NCI-H226 (cell line): ENCODE measurements around the gene BRD1.
A peak's percentile ranks its signal among the peaks of the same experiment; 100 is the strongest.
"Not testable (repeated sequence)": the region's sequence is repeated elsewhere in the genome, so short reads cannot be mapped to it uniquely, and the experiment has no call there.

Experiments used
- DNase-seq: peaks from one replicate; pipeline ENCODE4 v3.0.0-alpha.2; 2015

Gene BRD1

GRCh38 chr22:49825944-49826602 lies 1.6 kb downstream of the BRD1 start:
- DNase-seq, result no peak

- peak; percentile 39 for DNase-seq
Observed at GRCh38 chr22:49825436-49825835, 2.2 kb downstream of the BRD1 start.

DNA sequence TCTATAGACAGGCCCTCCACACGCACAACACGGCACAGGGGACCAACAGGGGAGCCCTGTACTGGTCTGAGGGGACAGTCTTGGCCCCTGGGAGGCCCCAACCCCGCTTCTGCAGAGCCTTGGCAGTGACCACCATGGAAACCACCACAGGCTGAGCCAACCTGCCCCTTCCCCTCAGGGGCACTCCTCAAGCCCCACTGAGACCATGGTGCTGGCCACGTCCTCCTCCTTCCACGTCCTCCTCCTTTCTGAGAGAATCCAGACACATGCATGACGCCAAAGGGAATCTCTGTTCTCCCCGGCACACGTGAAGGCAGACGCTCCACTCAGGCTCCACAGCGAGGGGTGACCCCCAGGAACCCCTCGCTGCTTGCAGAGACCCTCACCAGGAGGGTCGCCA lies 2.7 kb downstream of the BRD1 start:
- DNase-seq, result no peak

GRCh38 chr22:49824185-49824925 lies 3.3 kb downstream of the BRD1 start:
- DNase-seq, result no peak

GRCh38 chr22:49823289-49824045 lies 4.2 kb downstream of the BRD1 start:
- no peak for DNase-seq

GRCh38 chr22:49821741-49822140 lies 5.9 kb downstream of the BRD1 start:
- DNase-seq, result not testable (repeated sequence)

DNA sequence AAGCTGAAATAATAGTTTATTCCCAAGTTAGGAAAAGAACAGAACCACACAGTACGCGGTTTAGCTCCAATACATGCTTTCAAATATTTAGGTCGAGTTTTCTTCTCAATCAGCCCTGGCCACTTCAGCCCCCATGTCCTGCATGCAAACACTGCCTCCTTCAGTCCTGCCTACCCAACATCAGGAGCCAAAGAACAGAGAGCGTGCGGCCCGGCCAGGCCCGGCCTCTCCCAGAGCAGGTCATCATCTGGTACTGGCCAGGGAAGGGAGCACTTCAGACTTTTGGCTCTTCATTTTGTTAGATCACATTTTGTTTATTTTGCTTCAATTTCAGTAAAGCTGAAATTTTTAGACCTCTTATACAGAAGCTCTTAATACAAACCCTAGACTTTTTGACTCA lies 6.7 kb downstream of the BRD1 start:
- DNase-seq, result no peak

DNA sequence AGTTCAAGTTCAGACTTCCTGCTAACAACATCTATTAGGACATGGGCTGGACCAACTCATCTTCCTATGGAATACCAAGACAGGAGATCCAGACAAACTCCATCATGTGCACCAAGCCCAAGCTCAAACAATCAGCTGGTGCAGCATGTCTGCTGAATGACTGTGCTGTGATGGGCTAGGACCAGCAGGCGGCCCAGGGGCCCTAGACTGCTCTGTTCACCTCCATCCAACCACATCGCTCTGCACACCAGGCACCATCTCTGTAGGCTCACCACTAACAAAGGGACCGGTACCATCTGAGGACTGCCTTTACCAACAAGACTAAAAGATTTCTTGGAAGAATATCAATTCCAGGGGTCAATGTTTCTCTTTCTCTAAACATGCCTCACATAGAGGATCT lies 10.3 kb downstream of the BRD1 start:
- no peak for DNase-seq

- no peak for DNase-seq
Observed at GRCh38 chr22:49815641-49816091, 12.0 kb downstream of the BRD1 start.

DNA sequence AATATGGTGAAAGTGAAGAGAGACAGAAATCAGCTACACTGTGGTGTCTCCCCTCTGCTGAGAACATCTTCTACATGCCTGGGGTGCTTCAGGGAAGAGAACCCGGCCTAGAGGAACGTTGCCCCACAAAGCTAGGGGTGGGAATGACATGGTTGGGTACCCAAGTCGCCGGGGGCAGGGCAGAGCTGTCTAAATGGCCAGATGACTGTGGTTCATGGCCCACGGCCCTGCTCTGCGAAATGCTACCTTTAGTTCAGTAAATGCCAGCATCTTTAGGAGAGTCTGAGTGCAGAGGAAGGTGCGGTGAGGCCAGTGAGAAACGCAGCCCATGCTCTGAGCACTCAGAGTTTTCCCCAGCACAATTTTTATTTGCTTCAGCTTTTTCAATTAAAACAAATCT lies 12.8 kb downstream of the BRD1 start:
- DNase-seq, result no peak

- DNase-seq, result no peak
Observed at GRCh38 chr22:49814164-49814686, 13.4 kb downstream of the BRD1 start.

- no peak for DNase-seq
Observed at GRCh38 chr22:49812838-49813237, 14.8 kb downstream of the BRD1 start.

DNA sequence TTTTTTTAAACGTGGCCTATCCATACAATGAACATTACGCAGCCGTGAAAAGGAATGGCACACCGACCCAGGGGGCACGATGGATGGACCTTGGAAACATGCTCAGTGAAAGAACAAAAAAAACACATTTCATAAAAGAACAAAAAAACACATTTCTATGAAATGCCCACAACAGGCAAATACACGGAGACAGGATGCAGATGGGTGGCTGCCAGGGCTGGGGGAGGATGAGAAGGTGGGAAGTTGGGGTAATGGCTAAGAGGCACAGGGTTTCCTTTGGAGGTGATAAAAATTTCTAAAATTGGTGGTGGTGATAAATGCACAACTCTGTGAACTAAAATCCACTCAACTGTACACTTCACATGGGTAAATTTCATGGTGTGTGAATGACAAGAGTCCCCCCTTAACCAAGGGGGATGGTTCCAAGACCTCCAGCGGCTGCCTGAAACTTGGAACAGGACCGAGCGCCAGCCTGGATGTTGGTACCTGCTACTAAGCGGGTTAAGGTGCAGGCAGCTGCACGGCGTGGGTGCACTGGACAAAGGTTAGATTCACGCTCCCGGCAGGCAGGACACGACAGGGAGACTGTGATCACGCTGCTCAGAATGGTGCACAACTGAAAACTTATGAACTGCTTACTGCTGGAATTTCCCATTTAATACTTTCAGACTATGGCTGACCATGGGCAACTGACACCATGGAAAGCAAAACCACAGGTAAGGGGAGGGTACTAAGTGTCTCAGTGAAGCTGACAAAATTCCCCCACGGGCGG lies 16.5 kb downstream of the BRD1 start:
- no peak for DNase-seq

DNA sequence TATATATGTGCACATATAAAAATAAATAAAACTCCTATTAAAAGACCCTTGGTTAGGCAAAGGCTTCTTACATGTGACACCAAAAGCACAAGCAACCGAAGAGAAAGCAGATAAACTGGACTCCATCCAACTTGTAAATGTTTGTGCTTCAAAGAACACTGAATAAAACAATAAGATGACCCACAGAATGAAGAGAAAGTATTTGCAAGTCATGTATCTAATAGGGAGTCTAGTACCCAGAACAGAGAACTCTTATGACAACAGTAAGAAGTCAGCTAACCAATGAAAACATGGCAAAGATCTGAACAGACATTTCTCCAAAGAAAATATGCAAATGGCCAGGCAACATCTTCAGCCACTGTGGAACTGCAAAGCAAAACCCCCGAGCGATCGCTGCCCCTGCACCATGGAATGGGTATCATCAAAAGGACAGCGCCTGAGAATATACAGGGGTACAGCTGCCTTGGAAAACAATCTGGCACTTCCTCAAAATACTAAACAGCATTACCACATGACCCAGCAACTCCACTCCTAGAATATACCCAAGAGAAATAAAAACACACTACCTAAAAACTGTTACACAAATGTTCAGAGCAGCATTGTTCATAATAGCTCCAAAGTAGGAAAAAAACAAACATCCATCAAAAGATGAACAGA lies 17.2 kb downstream of the BRD1 start:
- no peak for DNase-seq

DNA sequence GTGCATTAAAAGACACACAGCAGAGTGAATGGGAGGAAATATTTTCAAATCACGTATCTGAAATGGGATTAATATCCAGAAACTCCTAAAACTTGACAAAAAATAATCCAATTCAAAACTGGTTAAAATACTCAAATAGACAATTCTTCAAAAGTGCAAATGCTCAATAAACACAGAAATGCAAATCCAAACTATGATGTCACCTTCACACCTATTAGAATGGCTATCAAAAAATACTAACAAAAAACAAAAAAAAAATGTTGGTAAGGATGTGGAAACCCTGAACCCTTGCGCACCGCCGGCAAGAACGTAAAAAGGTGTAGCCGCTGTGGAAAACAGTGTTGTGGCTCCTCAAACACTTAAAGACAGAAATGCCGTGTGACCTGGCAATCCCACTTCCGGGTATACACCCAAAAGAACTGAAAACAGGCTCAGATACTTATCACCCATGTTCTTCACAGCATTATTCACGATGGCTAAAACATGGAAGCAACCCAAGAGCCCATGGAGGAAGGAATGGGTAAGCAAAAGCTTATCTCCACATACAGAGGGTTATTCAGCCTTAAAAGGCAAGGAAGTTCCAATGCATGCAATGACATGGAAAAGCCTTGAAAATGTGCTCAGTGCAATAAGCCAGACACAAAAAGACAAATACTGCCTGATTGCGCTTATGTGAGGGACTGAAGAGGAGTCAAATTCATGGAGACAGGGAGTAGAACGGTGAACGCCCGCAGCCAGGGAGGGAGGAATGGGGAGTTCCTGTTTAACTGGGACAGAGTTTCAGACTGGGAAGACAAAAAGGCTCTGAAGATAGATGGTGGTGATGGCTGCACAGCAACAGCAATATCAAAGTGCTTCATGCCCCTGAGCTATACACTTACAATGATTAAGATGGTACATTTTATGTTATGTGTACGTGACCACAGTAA lies 19.6 kb downstream of the BRD1 start:
- no peak for DNase-seq

- no peak for DNase-seq
Observed at GRCh38 chr22:49807129-49807528, 20.5 kb downstream of the BRD1 start.

- DNase-seq, result no peak
Observed at GRCh38 chr22:49803737-49804375, 23.8 kb downstream of the BRD1 start.

GRCh38 chr22:49803134-49803533 lies 24.5 kb downstream of the BRD1 start:
- no peak for DNase-seq

- no peak for DNase-seq
Observed at GRCh38 chr22:49801391-49802060, 26.1 kb downstream of the BRD1 start.
